ENCODE results near the gene CLEC18B.
"Not testable (repeated sequence)": the region's sequence is repeated elsewhere in the genome, so short reads cannot be mapped to it uniquely, and the experiment has no call there.

CLEC18B gene

DNA sequence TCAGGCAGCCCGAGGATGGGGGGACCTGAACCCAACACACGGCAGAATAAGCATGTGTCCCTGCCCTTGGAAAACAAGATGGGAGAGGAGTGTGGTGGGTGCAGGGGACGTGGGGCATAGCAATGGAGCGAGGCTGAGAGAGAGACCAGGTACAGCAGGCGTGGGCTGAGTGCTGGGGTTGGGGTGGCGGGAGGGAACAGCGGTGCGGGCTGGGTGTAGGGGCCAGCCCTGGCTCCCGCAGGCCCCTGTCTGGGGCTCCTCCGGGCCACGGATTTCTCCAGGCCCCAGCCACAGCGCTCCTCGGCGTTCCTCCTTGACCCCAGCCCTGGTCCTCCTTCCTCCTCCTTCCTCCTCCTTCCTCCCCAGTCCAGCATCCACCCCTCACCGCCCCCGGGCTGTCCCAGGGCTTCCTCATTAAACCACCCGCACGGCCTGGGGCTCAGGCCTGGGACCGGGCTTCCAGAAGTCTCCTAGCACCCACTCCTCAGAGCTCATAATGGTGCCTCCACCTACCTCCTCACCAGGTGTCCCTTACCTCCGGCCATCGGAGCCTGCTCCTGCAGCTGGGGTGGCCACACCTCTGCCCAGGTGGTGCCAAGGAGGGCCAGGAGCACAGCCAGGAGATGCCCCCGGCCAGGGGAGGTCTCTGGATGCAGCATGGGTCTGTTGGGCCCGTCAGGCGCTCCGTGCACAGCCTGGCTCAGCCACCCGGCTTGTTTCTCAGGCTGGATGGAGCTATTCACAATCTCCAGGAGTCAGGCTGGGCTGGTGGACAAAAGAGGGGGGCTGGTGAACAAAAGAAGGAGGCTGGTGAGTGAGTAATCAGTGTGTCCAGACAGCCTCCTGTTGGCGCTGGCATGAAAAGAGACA lies at the start of gene CLEC18B:
TSS of gene CLEC18B (minus strand) at position 867 of the 870 bp plus-strand sequence. CDS start at position 659, 208 bp downstream.
- DNase-seq, result not testable (repeated sequence)

- no peak for DNase-seq
Observed at GRCh38 chr16:74469946-74470478, 48.7 kb upstream of the CLEC18B start.

DNA sequence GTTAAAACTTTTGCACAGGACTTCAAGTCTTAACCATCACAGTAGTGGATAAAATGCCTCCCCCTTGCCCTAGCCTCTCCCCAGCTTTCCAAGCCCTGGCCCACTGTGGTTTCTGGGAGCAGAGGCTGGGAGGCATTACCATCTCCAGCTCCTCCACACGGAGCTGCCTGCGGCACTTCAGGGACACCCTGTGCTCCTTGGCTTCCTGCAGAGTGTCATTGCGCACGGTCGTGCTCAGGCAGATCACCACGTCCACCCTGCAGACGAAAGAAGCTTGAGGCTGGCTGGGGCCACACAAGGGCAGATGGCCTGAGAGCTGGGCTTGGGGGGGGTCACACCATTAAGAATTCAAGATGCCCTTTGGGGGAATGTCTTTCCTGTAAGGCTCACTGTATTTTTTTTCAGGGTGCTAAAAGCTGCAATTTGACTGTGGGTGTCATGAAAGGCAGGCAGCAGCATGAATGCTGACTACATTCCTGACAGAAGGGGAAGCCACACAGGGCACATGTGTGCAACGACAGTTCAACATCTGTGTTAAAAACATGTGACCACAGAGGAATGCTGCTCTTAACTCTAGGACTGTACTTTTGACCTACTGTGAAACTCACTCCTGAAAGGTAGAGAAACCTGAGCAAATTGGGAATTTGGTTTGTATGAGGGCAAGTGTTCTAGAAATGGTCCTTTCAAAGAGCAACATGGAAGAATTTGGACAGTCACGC lies 47.7 kb upstream of the CLEC18B start:
- DNase-seq, result no peak

GRCh38 chr16:74466872-74467271 lies 45.6 kb upstream of the CLEC18B start:
- DNase-seq, result no peak

DNA sequence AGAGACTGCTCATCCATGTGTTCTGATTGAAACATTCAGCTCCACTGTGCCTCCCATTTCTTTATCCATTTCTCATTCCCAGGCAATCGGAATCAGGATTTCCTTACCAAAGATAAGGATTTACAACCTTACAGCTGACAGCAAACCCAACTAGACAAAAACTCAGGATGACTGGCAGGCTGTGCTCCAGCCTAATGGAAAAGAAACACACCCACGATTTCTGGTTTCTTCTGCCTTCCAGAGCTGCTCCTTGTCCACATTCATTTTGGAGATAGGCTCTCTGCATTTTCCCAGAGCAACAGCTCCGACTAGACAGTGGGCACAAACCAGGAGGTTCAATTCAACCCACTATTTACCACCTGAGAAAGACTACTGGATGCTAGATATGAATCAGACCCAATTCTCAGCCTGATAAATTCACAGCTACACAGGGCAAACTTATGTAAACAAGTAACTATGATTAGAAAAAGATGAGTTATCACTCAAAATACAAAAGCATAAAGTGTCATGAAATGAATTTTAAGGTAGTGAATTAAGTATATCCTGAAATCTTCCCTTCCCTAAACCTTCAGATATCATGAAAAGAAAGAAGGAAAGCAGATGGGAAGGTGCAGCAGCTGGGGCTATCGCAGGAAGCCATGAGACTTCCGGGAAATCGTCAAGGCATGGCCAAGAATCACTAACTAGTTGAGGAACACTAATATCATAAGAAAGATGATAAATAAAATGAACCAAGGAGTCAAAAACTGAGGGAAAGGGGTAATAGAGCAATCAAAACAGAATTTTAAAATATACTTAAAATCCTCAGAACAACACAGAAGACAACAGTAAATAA lies 44.8 kb upstream of the CLEC18B start:
- no peak for DNase-seq

- no peak for DNase-seq
Observed at GRCh38 chr16:74465281-74465680, 44.0 kb upstream of the CLEC18B start.

GRCh38 chr16:74463888-74464287 lies 42.6 kb upstream of the CLEC18B start:
- DNase-seq, result no peak

- no peak for DNase-seq
Observed at GRCh38 chr16:74462361-74462760, 41.1 kb upstream of the CLEC18B start.

GRCh38 chr16:74461826-74462225 lies 40.5 kb upstream of the CLEC18B start:
- DNase-seq, result no peak

- DNase-seq, result no peak
Observed at GRCh38 chr16:74460542-74460941, 39.3 kb upstream of the CLEC18B start.

GRCh38 chr16:74456290-74456625 lies 35.0 kb upstream of the CLEC18B start:
- no peak for DNase-seq

DNA sequence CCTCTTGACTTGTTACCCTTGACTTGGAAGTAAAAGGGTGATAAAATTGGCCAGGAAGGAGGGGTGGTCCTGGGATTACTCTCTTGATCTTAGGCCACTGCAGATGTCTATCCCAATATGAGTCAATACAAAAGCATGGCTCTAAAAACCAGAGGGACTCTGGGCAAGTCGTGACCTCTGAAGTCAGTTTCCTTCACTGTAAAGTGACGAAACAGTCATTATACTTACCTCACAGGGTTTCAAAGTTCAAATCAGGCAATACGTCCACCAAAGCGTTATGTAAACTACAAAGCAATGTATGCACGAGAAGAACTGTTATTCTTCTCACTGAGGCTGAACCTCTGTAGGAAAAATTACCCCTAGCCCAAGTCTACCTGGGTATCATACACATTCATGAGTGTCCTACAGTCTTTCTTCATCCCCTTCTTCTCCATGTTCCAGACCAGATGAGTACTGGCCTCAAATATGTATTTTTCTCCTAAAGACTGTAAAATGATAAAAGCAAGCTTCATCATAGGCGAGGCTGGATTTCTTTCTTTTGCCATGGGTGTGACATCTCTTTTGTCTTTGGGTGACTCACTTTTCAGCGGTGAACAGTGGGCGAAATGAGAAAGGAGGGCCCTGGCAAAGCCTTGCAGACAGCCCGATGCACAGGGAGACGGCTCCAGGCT lies 34.5 kb upstream of the CLEC18B start:
- no peak for DNase-seq

GRCh38 chr16:74455213-74455612 lies 33.9 kb upstream of the CLEC18B start:
- DNase-seq, result no peak

GRCh38 chr16:74451951-74452758 lies 30.9 kb upstream of the CLEC18B start:
- no peak for DNase-seq

DNA sequence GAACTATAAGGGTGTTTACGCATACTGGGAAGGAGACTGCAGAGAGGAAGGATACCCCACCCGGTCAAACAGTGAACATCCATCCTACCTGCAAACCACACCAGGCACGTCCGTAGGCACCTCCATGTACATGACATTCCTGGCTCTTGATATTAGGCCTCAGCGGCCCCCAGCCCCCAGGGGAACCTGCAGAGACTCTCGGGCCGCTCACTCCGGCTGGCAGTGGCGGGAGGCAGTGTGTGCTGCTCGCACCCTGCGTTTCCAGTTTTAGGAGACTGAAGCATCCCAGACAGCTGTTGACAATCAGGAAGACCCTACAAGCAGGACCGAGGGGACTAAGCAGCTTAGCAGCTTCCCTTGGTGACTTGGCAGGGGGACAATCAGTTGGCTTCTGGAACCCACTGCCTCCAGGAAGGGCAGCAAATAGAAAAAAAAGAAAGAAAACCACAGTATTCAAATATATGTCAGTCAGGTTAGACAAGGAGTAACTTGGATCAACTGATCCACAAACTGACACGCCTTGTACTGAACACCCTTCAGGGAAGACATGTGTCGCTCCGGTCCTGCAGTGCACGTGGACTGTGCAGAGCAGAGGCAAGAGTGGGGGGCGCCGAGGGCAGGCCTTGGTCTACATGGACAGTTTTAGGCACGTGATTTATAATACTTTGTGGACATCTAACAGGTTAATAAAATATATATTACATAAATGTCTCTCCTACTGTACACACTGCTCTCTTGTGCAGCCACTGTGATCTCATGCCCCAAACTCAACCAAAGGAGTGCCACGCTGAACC lies 29.9 kb upstream of the CLEC18B start:
- DNase-seq, result no peak

DNA sequence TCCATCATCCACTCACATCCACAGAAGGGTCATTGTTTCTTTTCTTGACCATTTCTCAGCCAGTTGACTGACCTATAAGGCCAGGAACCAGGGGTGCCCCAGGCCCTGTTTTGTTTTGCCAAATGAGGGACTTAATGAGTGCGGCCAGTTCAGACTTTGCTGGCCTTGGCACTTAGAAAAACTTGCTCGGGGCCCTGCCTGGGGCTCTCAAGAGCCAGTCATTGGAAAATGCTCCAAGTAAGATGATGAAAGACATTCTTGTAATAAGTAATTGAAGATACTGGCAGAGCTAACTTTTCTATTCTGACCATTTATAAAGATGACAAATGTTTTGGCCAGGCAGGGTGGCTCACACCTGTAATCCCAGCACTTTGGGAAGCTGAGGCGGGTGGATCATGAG lies 29.0 kb upstream of the CLEC18B start:
- no peak for DNase-seq

- DNase-seq, result no peak
Observed at GRCh38 chr16:74449470-74449869, 28.2 kb upstream of the CLEC18B start.

- no peak for DNase-seq
Observed at GRCh38 chr16:74448990-74449389, 27.7 kb upstream of the CLEC18B start.

DNA sequence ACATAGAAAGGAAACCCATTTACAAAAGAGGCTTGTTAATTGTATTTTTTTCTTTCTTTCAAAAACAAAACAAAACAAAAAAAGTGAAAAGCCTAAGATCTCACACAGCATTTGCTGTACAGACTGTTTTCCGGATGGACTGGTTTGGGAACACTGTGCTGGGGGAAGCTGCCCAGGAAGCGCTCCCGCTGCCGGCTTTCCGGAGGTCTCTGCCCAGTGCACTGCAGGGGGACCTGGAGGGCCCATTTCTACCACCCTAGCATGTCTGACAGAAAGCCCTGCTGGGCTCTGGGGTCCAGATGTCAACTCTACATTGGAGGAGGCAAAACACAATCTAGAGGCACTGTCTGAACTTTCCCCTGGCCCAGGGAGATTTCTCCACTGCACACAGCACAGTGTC lies 26.3 kb upstream of the CLEC18B start:
- DNase-seq, result no peak

DNA sequence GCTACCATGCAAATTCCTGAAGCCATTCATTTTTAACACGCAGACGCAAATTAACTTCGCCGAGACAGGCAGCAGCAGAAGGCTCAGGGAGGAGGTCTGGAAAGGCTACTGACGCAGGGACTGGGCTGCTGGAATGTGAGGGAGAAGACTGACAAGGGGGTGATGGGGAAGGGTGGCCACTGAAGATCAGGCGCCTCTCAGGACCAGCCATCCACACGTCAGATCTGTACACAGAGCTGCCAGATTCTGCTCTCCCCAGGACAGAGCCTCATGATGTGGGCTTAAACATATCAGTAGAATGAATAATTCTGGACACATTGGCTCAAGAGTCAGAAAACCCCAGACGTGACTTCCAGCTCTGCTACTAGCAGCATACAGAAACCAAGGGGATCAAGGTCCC lies 25.6 kb upstream of the CLEC18B start:
- no peak for DNase-seq

All from NCI-H2029 treated with DMSO at 0.1 percent for 48 hours (cell line).